ENCODE measurements around the gene UPF3A. TPM values are rescaled to one million over a fixed set of nuclear protein-coding genes. Genes with fewer than 3 reads are reported as not detected.

The UPF3A gene
- polyA plus RNA-seq, 1 experiment: 43.9 TPM

- TF ChIP-seq CTCF (IDR thresholded peaks at IDR 0.05; ENCODE audit: insufficient read depth, low read depth, low read length): no peak
- CTCF ChIA-PET: no interaction called here
- no peak for DNase-seq (ENCODE audit: low read depth)
- POLR2A ChIA-PET: no interaction called here
- Histone ChIP-seq H3K36me3 (ENCODE audit: control insufficient read depth, insufficient read depth, low read length) (peaks cover 27% of the 10 kb centered on the region), H3K27me3 (ENCODE audit: control insufficient read depth, insufficient read depth, low read length) (no peaks in the 10 kb centered on the region), H3K4me3 (ENCODE audit: low read depth, low read length) (no peak overlapping the region)
These were observed 12.1 kb upstream of the UPF3A start for GRCh38 chr13:114269281-114269770.

- DNase-seq (ENCODE audit: low read depth): no peak
- H3K4me3 ChIP-seq (ENCODE audit: low read depth, low read length): no peak overlapping the region
- TF ChIP-seq CTCF (IDR thresholded peaks at IDR 0.05; ENCODE audit: insufficient read depth, low read depth, low read length): no peak
- ChIA-PET CTCF (no interaction called here), POLR2A (no interaction called here)
- H3K27me3 ChIP-seq (ENCODE audit: control insufficient read depth, insufficient read depth, low read length): no peaks in the 10 kb centered on the region
- H3K36me3 ChIP-seq (ENCODE audit: control insufficient read depth, insufficient read depth, low read length): peaks cover 22% of the 10 kb centered on the region
These were observed 8.4 kb upstream of the UPF3A start for GRCh38 chr13:114272977-114273376.

GRCh38 chr13:114275304-114275703, 6.1 kb upstream of the UPF3A start:
- DNase-seq (ENCODE audit: low read depth): no peak
- Histone ChIP-seq H3K4me3 (ENCODE audit: low read depth, low read length) (no peak overlapping the region), H3K27me3 (ENCODE audit: control insufficient read depth, insufficient read depth, low read length) (no peaks in the 10 kb centered on the region), H3K36me3 (ENCODE audit: control insufficient read depth, insufficient read depth, low read length) (peaks cover 12% of the 10 kb centered on the region)
- no peak for TF ChIP-seq CTCF (IDR thresholded peaks at IDR 0.05; ENCODE audit: insufficient read depth, low read depth, low read length)
- CTCF ChIA-PET: no interaction called here
- POLR2A ChIA-PET: no interaction called here

- Histone ChIP-seq H3K36me3 (ENCODE audit: control insufficient read depth, insufficient read depth, low read length) (peaks cover 4% of the 10 kb centered on the region), H3K27me3 (ENCODE audit: control insufficient read depth, insufficient read depth, low read length) (no peaks in the 10 kb centered on the region), H3K4me3 (ENCODE audit: low read depth, low read length) (no peak overlapping the region)
- TF ChIP-seq CTCF (IDR thresholded peaks at IDR 0.05; ENCODE audit: insufficient read depth, low read depth, low read length): no peak
- DNase-seq (ENCODE audit: low read depth): no peak
- CTCF ChIA-PET: no interaction called here
- POLR2A ChIA-PET: no interaction called here
These were observed 2.3 kb upstream of the UPF3A start for GRCh38 chr13:114279146-114279545.

GRCh38 chr13:114279758-114280355, 1.5 kb upstream of the UPF3A start:
- no peak for TF ChIP-seq CTCF (IDR thresholded peaks at IDR 0.05; ENCODE audit: insufficient read depth, low read depth, low read length)
- POLR2A ChIA-PET: interaction anchor here (0.6 kb wide), 1 partner anchor 15 kb away, joined by 3 read pairs; no protein-coding TSS in a partner anchor
- Histone ChIP-seq H3K4me3 (ENCODE audit: low read depth, low read length) (no peak overlapping the region), H3K27me3 (ENCODE audit: control insufficient read depth, insufficient read depth, low read length) (no peaks in the 10 kb centered on the region), H3K36me3 (ENCODE audit: control insufficient read depth, insufficient read depth, low read length) (peaks cover 6% of the 10 kb centered on the region)
- CTCF ChIA-PET: no interaction called here
- no peak for DNase-seq (ENCODE audit: low read depth)

All from BJ (cell line).